OCI-LY7 (cell line): ENCODE results near the gene UBA52.

Experiments
- EZH2phosphoT487 ChIP-seq: fragments of 200-600 bp; sonication (generic); IDR thresholded peaks from 2 replicates; pipeline ENCODE4 v1.6.1; 2018; ENCODE audit warnings: low read depth, borderline replicate concordance, mild to moderate bottlenecking, mixed run types, antibody characterized with exemption, low read length, moderate library complexity, mixed read lengths
- TF ChIP-seq, protein P1 (sequence below): fragments of 200-600 bp; sonication (generic); conservative IDR thresholded peaks from 2 replicates; pipeline ENCODE4 v1.5.1; 2014; ENCODE audit warnings: mild to moderate bottlenecking, antibody characterized with exemption, low read length, moderate library complexity, mixed read lengths

DNA sequence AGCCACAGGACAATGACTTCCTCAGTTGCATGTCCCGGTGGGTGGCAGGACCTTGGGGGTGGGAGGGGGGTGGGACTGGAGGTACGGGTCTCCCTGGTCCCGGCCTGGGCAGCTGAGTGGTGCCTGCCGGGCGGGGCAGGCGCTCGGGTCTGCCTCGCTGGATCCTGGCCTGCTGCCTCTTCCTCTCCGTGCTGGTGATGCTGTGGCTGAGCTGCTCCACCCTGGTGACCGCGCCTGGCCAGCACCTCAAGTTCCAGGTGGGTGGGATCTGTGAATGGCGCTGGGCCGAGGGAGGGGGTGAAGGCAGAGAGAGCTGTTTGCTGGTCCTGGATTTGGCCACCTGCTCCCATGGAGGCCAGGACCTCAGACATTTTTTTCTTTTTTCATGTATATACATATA lies 46.6 kb downstream of the UBA52 start:
- TF ChIP-seq, protein P1, sequence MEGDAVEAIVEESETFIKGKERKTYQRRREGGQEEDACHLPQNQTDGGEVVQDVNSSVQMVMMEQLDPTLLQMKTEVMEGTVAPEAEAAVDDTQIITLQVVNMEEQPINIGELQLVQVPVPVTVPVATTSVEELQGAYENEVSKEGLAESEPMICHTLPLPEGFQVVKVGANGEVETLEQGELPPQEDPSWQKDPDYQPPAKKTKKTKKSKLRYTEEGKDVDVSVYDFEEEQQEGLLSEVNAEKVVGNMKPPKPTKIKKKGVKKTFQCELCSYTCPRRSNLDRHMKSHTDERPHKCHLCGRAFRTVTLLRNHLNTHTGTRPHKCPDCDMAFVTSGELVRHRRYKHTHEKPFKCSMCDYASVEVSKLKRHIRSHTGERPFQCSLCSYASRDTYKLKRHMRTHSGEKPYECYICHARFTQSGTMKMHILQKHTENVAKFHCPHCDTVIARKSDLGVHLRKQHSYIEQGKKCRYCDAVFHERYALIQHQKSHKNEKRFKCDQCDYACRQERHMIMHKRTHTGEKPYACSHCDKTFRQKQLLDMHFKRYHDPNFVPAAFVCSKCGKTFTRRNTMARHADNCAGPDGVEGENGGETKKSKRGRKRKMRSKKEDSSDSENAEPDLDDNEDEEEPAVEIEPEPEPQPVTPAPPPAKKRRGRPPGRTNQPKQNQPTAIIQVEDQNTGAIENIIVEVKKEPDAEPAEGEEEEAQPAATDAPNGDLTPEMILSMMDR: no peak
- no peak for TF ChIP-seq EZH2phosphoT487
